IPS-20b (cell line): ENCODE data around the gene ZRANB2.

Experiments
- H3K27ac ChIP-seq: one replicate; pipeline ENCODE4 v1.5.1; 2013; ENCODE audit warnings: low read length
- H3K27me3 ChIP-seq: 2 replicates; pipeline ENCODE4 v1.6.1; 2013; ENCODE audit warnings: mild to moderate bottlenecking, low read length, inconsistent platforms; ENCODE audit not compliant: insufficient read depth
- H3K36me3 ChIP-seq: 2 replicates; pipeline ENCODE4 v1.6.1; 2013; ENCODE audit warnings: low read depth, mild to moderate bottlenecking, inconsistent platforms, low read length, moderate library complexity; ENCODE audit not compliant: insufficient read depth
- H3K4me1 ChIP-seq: 2 replicates; pipeline ENCODE4 v1.6.1; 2013; ENCODE audit warnings: mild to moderate bottlenecking, control low read depth, inconsistent platforms, low read length, moderate library complexity; ENCODE audit not compliant: insufficient read depth
- H3K4me3 ChIP-seq: 2 replicates; pipeline ENCODE4 v1.5.1; 2013; ENCODE audit warnings: mild to moderate bottlenecking, low read length, inconsistent platforms
- H3K9ac ChIP-seq: 2 replicates; pipeline ENCODE4 v1.6.1; 2013; ENCODE audit warnings: low read depth, mild to moderate bottlenecking, inconsistent platforms, low read length, moderate library complexity
- H3K9me3 ChIP-seq: 2 replicates; pipeline ENCODE4 v1.6.1; 2013; ENCODE audit warnings: mild to moderate bottlenecking, low read depth, low read length, inconsistent platforms; ENCODE audit not compliant: insufficient read depth

Gene ZRANB2

GRCh38 chr1:71015745-71016144 is 65.1 kb downstream of the ZRANB2 start:
- Histone ChIP-seq H3K4me3 (no peak overlapping the region), H3K4me1 (no peaks in the 10 kb centered on the region), H3K27me3 (no peaks in the 10 kb centered on the region), H3K27ac (no peak overlapping the region), H3K36me3 (no peaks in the 10 kb centered on the region), H3K9me3 (no peaks in the 10 kb centered on the region), H3K9ac (no peak overlapping the region)

- no peaks in the 10 kb centered on the region for H3K27me3 ChIP-seq
- no peak overlapping the region for H3K4me3 ChIP-seq
- no peak overlapping the region for H3K9ac ChIP-seq
- H3K9me3 ChIP-seq: no peaks in the 10 kb centered on the region
- no peak overlapping the region for H3K27ac ChIP-seq
- no peaks in the 10 kb centered on the region for H3K36me3 ChIP-seq
- H3K4me1 ChIP-seq: no peaks in the 10 kb centered on the region
Observed at GRCh38 chr1:71014178-71014579, 66.7 kb downstream of the ZRANB2 start.
